ENCODE measurements around the gene TANC2.
"Not testable (repeated sequence)": the region's sequence is repeated elsewhere in the genome, so short reads cannot be mapped to it uniquely, and the experiment has no call there.

The TANC2 gene

GRCh38 chr17:62965174-62965685 lies 805 bp upstream of the TANC2 start:
- DNase-seq: no peak

GRCh38 chr17:62966426-62967204 lies 580 bp downstream of the TANC2 start:
- DNase-seq: peak; percentile 33

GRCh38 chr17:62967205-62967529 lies 1.1 kb downstream of the TANC2 start:
- no peak for DNase-seq

GRCh38 chr17:62968445-62968923 lies 2.4 kb downstream of the TANC2 start:
- DNase-seq: peak; percentile 84

GRCh38 chr17:62970610-62971009 lies 4.6 kb downstream of the TANC2 start:
- no peak for DNase-seq

GRCh38 chr17:62971853-62972252 lies 5.8 kb downstream of the TANC2 start:
- no peak for DNase-seq

- DNase-seq: no peak
Observed at GRCh38 chr17:62974788-62975187, 8.8 kb downstream of the TANC2 start.

GRCh38 chr17:62975206-62975605 lies 9.2 kb downstream of the TANC2 start:
- DNase-seq: no peak

GRCh38 chr17:62976643-62977231 lies 10.7 kb downstream of the TANC2 start:
- DNase-seq: not testable (repeated sequence)

- DNase-seq: no peak
Observed at GRCh38 chr17:62980842-62981241, 14.8 kb downstream of the TANC2 start.

- no peak for DNase-seq
Observed at GRCh38 chr17:62981933-62982332, 15.9 kb downstream of the TANC2 start.

GRCh38 chr17:62984801-62985200 lies 18.8 kb downstream of the TANC2 start:
- no peak for DNase-seq

- DNase-seq: no peak
Observed at GRCh38 chr17:62986549-62986948, 20.5 kb downstream of the TANC2 start.

GRCh38 chr17:62987136-62987535 lies 21.1 kb downstream of the TANC2 start:
- DNase-seq: no peak

- no peak for DNase-seq
Observed at GRCh38 chr17:62989501-62989900, 23.5 kb downstream of the TANC2 start.

- DNase-seq: no peak
Observed at GRCh38 chr17:62994931-62995330, 28.9 kb downstream of the TANC2 start.

GRCh38 chr17:62995377-62995885 lies 29.4 kb downstream of the TANC2 start:
- peak; percentile 24 for DNase-seq

GRCh38 chr17:62996221-62996620 lies 30.2 kb downstream of the TANC2 start:
- no peak for DNase-seq

GRCh38 chr17:62998166-62998565 lies 32.1 kb downstream of the TANC2 start:
- no peak for DNase-seq

GRCh38 chr17:62998665-62999393 lies 32.8 kb downstream of the TANC2 start:
- no peak for DNase-seq

- no peak for DNase-seq
Observed at GRCh38 chr17:62999736-63000135, 33.7 kb downstream of the TANC2 start.

GRCh38 chr17:63001689-63002394 lies 35.8 kb downstream of the TANC2 start:
- DNase-seq: no peak

GRCh38 chr17:63002625-63003024 lies 36.6 kb downstream of the TANC2 start:
- DNase-seq: no peak
